Kidney glomerular epithelial cell (primary cell): ENCODE data around the gene IL18R1.

Experiments
- DNase-seq: peaks from one replicate; lab custom pipeline; 2025; lab: John Stamatoyannopoulos, UW

The IL18R1 gene

GRCh38 chr2:102434655-102435381, 79.2 kb downstream of the IL18R1 start:
- DNase-seq = peak; percentile 17

- DNase-seq = no peak
Observed at GRCh38 chr2:102435741-102436140, 80.1 kb downstream of the IL18R1 start.

GRCh38 chr2:102436323-102436722, 80.7 kb downstream of the IL18R1 start:
- DNase-seq = peak; percentile 28

- no peak for DNase-seq
Observed at GRCh38 chr2:102437122-102437521, 81.5 kb downstream of the IL18R1 start.

GRCh38 chr2:102438111-102438510, 82.5 kb downstream of the IL18R1 start:
- no peak for DNase-seq

- no peak for DNase-seq
Observed at GRCh38 chr2:102438578-102438977, 83.0 kb downstream of the IL18R1 start.

GRCh38 chr2:102439065-102439695, 83.6 kb downstream of the IL18R1 start:
- DNase-seq = peak; percentile 88

- DNase-seq = peak; percentile 40
Observed at GRCh38 chr2:102442967-102443828, 87.6 kb downstream of the IL18R1 start.

GRCh38 chr2:102444233-102444632, 88.6 kb downstream of the IL18R1 start:
- DNase-seq = no peak

GRCh38 chr2:102446936-102447335, 91.3 kb downstream of the IL18R1 start:
- DNase-seq = no peak
